HUES6 (cell line): ENCODE data around the gene CELA3A.

Experiments used
- H3K27ac ChIP-seq: 2 replicates; pipeline ENCODE4 v1.7.0; 2013; ENCODE audit warnings: low read depth, mild to moderate bottlenecking, low read length, inconsistent platforms
- H3K27me3 ChIP-seq: 2 replicates; pipeline ENCODE4 v1.6.1; 2013; ENCODE audit warnings: low read length; ENCODE audit not compliant: control insufficient read depth, insufficient read depth
- H3K36me3 ChIP-seq: 2 replicates; pipeline ENCODE4 v1.6.1; 2013; ENCODE audit warnings: low read length; ENCODE audit not compliant: control insufficient read depth, insufficient read depth
- H3K4me1 ChIP-seq: 2 replicates; pipeline ENCODE4 v1.6.1; 2013; ENCODE audit warnings: low read length; ENCODE audit not compliant: control insufficient read depth, insufficient read depth
- H3K4me3 ChIP-seq: 2 replicates; pipeline ENCODE4 v1.5.1; 2013; ENCODE audit warnings: low read depth, low read length
- H3K9ac ChIP-seq: one replicate; pipeline ENCODE4 v1.6.1; 2013; ENCODE audit warnings: mild to moderate bottlenecking, low read length
- H3K9me3 ChIP-seq: 2 replicates; pipeline ENCODE4 v1.6.1; 2013; ENCODE audit warnings: low read depth, low read length; ENCODE audit not compliant: control insufficient read depth, insufficient read depth

CELA3A gene, protein sequence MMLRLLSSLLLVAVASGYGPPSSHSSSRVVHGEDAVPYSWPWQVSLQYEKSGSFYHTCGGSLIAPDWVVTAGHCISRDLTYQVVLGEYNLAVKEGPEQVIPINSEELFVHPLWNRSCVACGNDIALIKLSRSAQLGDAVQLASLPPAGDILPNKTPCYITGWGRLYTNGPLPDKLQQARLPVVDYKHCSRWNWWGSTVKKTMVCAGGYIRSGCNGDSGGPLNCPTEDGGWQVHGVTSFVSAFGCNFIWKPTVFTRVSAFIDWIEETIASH

DNA sequence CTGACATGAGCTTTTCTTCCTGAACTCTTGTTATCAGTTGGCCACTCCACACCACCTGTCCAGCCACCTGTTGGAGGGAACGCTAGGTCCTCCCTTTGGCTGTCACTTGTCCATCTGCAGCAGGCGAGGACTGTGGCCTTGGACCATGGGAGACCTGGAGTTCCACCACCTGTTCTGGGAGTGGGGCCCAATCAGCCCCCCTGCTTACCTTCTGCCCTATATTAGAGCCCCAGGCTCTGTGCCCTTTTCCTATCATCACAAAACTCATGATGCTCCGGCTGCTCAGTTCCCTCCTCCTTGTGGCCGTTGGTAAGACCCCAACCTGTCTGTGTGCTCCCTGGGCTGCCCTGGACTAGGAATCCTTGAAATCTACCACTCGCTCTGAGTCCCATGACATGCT lies at the start of gene CELA3A:
Gene CELA3A (plus strand): TSS at position 249 of the 400 bp plus-strand sequence. CDS start 18 bp downstream, at position 267.
- Histone ChIP-seq H3K36me3 (no peaks in the 10 kb centered on the region), H3K4me3 (no peak within 1 kb of the TSS), H3K9ac (no peak within 1 kb of the TSS), H3K27ac (no peak within 1 kb of the TSS), H3K9me3 (no peaks in the 10 kb centered on the region), H3K27me3 (no peaks in the 10 kb centered on the region), H3K4me1 (peaks cover 8% of the 10 kb centered on the region; the same call in 1 of the 2 replicates)

DNA sequence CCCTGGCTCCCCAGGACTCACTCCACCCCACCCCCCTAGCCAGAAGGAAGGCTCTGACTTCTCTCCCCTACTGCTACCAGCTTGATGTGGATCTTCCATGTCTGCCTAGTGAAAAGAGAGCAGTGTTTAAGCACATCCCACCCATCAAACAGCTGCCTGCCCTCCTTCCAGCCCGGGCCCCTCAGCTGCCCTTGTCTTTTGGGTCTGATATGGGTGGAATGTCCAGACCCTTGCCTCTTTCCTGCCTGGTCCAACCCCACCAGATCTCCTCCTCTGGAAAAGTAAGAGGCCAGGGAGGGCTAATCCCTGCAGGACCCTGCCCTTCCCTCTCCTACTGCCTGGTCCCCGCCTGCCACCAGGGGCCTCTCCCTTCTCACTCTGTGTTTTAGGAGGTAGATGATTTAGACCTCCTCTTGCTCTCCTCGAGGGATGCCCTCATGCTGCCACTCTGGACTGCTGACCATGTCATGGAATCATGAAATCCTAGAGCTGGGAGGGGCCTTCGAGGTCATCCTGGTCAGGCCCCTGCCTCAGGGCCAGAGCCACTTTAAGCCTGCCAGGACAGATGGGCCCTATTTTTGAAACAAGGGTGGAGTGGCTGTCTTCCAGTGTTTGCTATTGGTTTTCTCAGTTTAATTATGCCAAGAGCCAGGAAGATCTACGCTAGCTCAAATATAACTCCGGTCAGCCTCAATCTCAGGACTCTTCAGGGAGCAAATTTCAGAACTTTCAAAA lies 48.5 kb upstream of the CELA3A start:
- Histone ChIP-seq H3K27ac (no peak overlapping the region), H3K9ac (no peak overlapping the region), H3K4me3 (no peak overlapping the region), H3K27me3 (no peaks in the 10 kb centered on the region), H3K9me3 (no peaks in the 10 kb centered on the region), H3K4me1 (peaks cover 27% of the 10 kb centered on the region), H3K36me3 (no peaks in the 10 kb centered on the region)

DNA sequence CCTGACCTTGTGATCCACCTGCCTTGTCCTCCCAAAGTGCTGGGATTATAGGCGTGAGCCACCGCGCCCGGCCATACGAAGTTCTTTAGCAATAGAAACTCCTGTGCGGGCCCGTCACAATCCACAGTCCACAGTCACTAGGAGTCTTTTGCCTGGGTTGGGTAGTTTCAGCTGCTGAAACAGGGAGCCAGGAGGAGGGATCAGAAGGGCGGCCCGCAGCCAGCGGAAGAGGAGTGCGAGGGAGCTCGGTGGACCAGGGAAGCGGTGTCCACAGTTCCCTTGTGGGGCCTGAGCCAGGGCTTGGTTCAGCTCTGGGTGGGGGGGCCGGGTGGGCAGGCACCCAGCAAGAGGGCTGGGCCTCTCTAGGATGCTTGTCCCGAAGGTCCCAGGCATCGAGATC lies 46.4 kb upstream of the CELA3A start:
- H3K27ac ChIP-seq = no peak overlapping the region
- H3K27me3 ChIP-seq = no peaks in the 10 kb centered on the region
- no peak overlapping the region for H3K9ac ChIP-seq
- H3K36me3 ChIP-seq = no peaks in the 10 kb centered on the region
- H3K4me1 ChIP-seq = peaks cover 27% of the 10 kb centered on the region
- no peak overlapping the region for H3K4me3 ChIP-seq
- no peaks in the 10 kb centered on the region for H3K9me3 ChIP-seq

DNA sequence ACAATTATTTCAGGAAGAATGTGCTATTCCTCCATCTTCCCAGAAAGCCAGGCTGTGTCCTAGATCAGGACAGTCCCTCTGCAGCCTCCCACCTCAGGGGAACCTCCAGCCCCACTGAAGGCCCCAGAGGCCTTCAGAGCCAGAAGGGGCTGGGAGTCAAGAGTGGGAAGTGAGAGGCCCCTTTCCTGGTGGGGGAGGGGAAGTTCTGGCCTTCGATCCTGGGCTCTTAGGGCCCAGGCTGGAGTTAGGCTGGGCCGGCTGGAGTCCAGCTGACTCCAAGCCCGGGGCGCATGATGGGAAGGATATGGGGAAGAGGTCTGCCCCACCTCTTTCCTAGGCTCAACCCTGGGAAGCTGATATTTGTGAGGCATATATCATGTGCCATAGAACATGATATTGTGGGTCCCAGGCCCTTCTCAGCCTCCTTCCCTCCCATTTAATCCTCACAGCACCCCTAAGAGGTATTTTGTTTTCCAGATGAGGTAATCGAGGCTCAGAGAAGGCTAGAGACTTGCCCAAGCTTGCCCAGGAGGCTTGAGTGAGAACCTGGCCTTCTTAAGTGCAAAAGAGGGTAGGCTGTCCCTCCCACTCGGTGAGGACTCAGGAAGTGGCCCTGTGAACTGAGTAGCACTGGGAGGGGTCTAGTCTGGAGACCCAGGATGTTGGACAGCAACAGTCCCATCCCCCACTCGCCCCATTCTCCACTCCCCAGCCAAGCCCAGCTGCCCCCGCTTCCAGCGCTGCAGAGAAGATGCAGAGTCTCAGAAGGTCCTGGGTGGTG lies 45.8 kb upstream of the CELA3A start:
- Histone ChIP-seq H3K36me3 (no peaks in the 10 kb centered on the region), H3K27ac (peak overlapping the region; percentile 1; the same call in 1 of the 2 replicates), H3K9me3 (no peaks in the 10 kb centered on the region), H3K4me3 (no peak overlapping the region), H3K9ac (peak overlapping the region; percentile 6), H3K27me3 (no peaks in the 10 kb centered on the region), H3K4me1 (peaks cover 27% of the 10 kb centered on the region)

DNA sequence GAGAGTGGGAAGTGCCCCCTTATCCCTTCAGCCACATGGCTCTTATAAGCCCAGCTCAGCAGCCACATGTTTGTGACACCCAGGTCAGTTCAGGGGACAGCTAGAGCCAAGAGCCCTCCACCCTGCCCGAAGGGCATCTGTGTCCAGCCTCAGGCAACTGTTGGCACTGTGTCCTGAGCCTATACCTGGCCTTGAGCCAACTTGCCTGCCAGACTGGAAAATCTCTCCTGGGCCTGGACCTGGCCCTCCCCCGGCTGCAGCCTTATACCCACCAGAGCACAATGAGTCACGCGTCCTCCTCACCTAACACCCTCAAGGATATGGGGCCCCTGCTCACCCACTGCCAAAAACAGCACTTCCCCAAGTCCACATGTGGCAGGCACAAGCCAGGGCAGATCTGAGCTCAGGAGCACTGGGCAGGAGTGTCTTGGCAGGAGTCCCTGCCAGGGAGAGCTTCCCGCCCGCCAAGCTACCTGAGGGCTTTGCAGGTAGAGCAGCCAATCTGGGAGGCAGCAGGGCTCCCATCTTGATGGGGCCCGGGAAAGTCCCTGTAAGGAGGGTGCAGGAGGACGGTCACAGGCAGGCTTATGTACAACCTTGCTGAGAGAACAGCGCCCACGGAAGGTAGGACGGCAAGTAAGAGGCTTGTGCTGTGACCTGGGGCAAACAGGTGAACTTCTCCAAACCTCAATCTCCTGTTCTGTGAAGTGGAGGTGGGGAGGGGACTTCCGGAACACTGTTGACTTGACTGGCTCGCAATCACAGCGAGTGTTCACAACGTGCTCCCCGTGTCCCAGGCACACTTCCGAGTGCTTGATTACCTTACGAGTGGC lies 44.5 kb upstream of the CELA3A start:
- Histone ChIP-seq H3K9me3 (no peaks in the 10 kb centered on the region), H3K9ac (no peak overlapping the region)

DNA sequence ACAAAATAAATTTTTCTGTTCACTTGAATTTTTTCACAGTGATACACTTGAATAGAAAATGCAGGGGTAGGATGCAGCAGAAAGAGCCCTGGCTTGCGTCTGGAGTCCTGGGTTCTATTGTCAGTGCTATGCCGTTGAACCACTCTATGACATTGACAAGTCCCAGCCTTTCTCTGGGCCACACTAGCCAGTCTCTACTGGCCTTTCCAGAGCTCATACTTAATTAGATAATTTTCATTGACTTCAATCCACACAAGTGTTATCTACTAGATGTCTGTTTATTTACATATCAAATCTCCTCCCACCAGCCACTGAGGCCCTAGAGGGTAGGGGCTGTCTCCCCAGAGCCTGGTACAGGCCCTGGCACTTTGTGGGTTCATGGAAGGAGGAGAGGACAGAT lies 40.1 kb upstream of the CELA3A start:
- Histone ChIP-seq H3K9me3 (no peaks in the 10 kb centered on the region), H3K4me1 (peaks cover 19% of the 10 kb centered on the region), H3K27ac (no peak overlapping the region), H3K27me3 (no peaks in the 10 kb centered on the region), H3K9ac (no peak overlapping the region), H3K4me3 (no peak overlapping the region), H3K36me3 (no peaks in the 10 kb centered on the region)

More for the DNA sequence above, 44.5 kb upstream of the CELA3A start:
- no peak overlapping the region for H3K4me3 ChIP-seq
- H3K27me3 ChIP-seq = no peaks in the 10 kb centered on the region
- no peaks in the 10 kb centered on the region for H3K36me3 ChIP-seq
- H3K27ac ChIP-seq = no peak overlapping the region
- peaks cover 27% of the 10 kb centered on the region for H3K4me1 ChIP-seq

DNA sequence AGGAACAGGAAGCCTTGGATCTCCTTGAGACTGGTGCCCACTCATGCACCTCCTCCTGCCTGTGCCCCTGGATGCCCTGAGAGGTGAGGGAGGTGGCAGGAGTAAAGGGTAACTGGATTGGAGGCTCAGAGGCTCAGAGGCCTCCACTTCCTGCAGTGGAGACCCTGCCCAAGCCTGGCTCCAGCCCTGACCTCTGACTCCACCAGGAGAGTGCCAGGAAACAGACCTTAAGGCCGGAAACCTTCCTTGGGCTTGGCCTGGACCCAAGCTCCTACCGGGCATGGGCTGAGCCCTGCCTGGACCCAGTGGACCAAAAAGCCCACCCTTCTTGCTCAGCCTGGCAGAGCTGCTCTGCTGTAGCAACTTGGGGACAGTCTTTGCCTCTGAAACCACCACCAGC lies 39.7 kb upstream of the CELA3A start:
- no peak overlapping the region for H3K27ac ChIP-seq
- no peak overlapping the region for H3K9ac ChIP-seq
- H3K4me1 ChIP-seq = peaks cover 14% of the 10 kb centered on the region
- no peak overlapping the region for H3K4me3 ChIP-seq
- H3K9me3 ChIP-seq = no peaks in the 10 kb centered on the region
- no peaks in the 10 kb centered on the region for H3K36me3 ChIP-seq
- no peaks in the 10 kb centered on the region for H3K27me3 ChIP-seq

DNA sequence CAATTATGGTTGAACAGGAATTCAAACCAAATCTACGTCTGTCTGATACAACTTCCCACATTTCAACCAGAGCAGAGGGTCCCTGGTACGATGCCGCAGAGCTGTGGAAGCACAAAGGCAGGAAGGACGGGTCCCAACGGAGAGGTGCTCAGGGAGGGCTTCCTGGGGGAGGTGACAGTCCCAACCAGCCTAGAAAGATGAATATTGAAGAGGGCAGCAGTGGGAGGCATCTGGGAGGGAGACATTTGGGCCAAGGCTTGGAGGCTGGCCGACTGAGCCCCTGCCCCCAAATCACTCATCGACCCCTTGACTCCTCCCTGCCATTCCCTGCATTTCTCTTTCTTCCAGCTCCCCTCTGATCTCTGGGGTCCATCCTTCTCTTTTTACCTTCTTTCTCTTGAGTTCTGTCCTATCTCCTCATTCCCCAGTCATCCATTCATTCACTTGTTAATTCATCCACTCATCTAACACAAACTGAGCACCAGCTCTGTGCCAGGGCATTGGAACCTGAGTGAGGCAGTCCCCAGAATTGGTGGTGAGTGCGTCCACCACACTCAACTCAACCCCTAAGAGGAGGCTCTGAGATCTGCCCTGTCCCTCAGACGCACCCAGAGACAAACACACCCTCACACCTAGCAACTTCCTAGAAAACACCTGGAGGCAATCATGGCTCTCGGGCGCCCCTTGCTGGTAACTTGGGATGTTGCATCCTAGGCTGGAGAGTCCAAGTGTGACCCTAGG lies 37.8 kb upstream of the CELA3A start:
- Histone ChIP-seq H3K9me3 (no peaks in the 10 kb centered on the region), H3K36me3 (no peaks in the 10 kb centered on the region), H3K4me1 (peaks cover 7% of the 10 kb centered on the region), H3K27me3 (no peaks in the 10 kb centered on the region), H3K4me3 (no peak overlapping the region), H3K27ac (no peak overlapping the region), H3K9ac (no peak overlapping the region)

DNA sequence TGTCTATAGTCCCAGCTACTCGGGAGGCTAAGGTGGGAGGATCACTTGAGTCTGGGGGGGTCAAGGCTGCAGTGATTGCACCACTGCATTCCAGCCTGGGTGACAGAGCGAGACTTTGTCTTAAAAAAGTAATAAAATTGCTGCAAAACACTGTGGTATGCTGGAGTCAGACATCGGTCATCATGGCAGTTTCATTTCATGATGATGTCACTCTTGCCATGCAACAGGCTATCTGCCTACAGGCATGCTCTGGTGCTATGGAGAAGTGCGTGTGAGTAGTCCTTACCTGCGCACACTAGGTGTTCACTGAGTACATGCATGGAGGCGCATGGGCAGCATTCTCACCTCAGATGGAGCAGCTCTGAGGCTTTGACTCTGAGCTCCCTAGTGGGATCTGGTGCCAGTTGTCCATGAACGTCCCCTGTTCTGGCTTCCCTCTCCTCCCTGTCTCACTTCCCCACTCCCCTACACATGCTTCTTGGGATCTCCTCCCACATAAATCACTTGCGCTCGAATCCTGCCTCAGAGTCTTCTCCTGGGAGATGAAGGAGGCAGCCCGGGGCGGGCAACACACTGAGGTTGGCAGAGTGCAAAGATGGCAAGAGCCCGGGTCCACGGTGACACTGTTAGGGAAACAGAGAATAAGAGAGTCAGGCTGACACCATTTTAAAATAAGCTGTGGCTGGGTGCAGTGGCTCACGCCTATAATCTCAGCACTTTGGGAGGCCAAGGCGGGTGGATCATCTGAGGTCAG lies 35.0 kb upstream of the CELA3A start:
- H3K4me1 ChIP-seq = peaks cover 7% of the 10 kb centered on the region
- no peak overlapping the region for H3K27ac ChIP-seq
- H3K27me3 ChIP-seq = no peaks in the 10 kb centered on the region
- H3K4me3 ChIP-seq = no peak overlapping the region
- H3K9ac ChIP-seq = no peak overlapping the region
- H3K36me3 ChIP-seq = no peaks in the 10 kb centered on the region
- no peaks in the 10 kb centered on the region for H3K9me3 ChIP-seq
